ENCODE measurements around the gene SERPINB5.

DNA sequence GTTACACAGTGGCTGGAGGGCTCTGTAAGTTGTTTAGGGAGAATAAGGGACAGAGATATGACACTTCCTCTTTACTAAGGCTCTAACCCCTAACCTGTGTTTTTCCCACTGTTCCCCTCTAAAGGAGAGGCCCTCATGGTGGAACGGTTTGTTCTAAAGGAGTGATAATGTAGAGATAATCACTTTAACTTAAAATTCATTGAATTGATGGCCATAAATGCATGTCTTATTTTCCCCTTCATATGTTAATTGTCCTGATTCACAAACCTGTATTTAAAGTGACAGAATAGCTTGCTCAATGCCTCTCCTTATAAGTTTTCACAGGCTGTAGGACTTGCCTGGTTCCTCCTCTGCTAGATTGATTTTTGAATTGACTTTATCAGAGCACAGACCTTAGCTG, 65.3 kb downstream of the SERPINB5 start, which contains the start of gene SERPINB12:
- TF ChIP-seq POLR2A (IDR thresholded peaks at IDR 0.05), result no peak
- TF ChIP-seq, protein P1, sequence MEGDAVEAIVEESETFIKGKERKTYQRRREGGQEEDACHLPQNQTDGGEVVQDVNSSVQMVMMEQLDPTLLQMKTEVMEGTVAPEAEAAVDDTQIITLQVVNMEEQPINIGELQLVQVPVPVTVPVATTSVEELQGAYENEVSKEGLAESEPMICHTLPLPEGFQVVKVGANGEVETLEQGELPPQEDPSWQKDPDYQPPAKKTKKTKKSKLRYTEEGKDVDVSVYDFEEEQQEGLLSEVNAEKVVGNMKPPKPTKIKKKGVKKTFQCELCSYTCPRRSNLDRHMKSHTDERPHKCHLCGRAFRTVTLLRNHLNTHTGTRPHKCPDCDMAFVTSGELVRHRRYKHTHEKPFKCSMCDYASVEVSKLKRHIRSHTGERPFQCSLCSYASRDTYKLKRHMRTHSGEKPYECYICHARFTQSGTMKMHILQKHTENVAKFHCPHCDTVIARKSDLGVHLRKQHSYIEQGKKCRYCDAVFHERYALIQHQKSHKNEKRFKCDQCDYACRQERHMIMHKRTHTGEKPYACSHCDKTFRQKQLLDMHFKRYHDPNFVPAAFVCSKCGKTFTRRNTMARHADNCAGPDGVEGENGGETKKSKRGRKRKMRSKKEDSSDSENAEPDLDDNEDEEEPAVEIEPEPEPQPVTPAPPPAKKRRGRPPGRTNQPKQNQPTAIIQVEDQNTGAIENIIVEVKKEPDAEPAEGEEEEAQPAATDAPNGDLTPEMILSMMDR (IDR thresholded peaks at IDR 0.05), result no peak
